HepG2 (cell line): ENCODE results near the gene CD48. TPM values are rescaled to one million over a fixed set of nuclear protein-coding genes. Genes with fewer than 3 reads are reported as not detected.

Source experiments
- ATAC-seq: fragments of 200-7000 bp; cut with Tn5 transposase; 3 replicates; pipeline ENCODE4 v1.9.1; 2020; ENCODE audit warnings: mild to moderate bottlenecking, moderate library complexity
- BruUV-seq: library from RNA; stranded (reverse); fragments of 400-500 nt; replicated peaks from 2 replicates; lab custom pipeline; 2021; lab: Mats Ljungman, UMichigan
- CTCF ChIA-PET: fragments of 300-600 bp; formaldehyde crosslinking; extraction: SDS; loops from one replicate; lab custom pipeline; 2021; ENCODE audit warnings: low total read pairs, inconsistent platforms, low intra/inter-chr PET ratio; lab: Yijun Ruan, JAX
- POLR2A ChIA-PET: fragments of 350-600 bp; sonication (Branson Sonifier 250); formaldehyde crosslinking; loops from one replicate; lab custom pipeline; 2020; ENCODE audit warnings: antibody characterized with exemption, inconsistent platforms; lab: Yijun Ruan, JAX
- DNase-seq: peaks from one replicate; pipeline ENCODE4 v3.0.0-alpha.2; 2015; ENCODE audit warnings: low spot score
- FAIRE-seq: peaks from 3 replicates; lab custom pipeline; 2011; peaks lifted over from hg19 to GRCh38; lab: Jason Lieb, UNC
- H2AFZ ChIP-seq: one replicate; pipeline ENCODE4 v1.6.1; 2011; ENCODE audit warnings: low read length, inconsistent platforms
- H3K27ac ChIP-seq: fragments of 300-600 bp; 3 replicates; pipeline ENCODE4 v1.8.0; 2011; ENCODE audit warnings: mixed run types, mild to moderate bottlenecking, mixed read lengths, low read length, inconsistent platforms; ENCODE audit not compliant: insufficient read depth; ENCODE audit errors: extremely low read length
- H3K27me3 ChIP-seq, 2 experiments: fragments of 200-600 bp in 1 of 2; 2 replicates in 1 of 2; 3 replicates in 1 of 2; pipeline versions ENCODE4 v1.6.0 to v1.8.0; 2011; ENCODE audit warnings: low read length in 2 of 2, mild to moderate bottlenecking in 2 of 2, moderate library complexity in 2 of 2, inconsistent platforms in 1 of 2; ENCODE audit not compliant: insufficient read depth in 2 of 2, control insufficient read depth in 1 of 2
- H3K36me3 ChIP-seq, 2 experiments: fragments of 200-600 bp in 1 of 2; replicated peaks in 1 of 2; 2 replicates in 1 of 2; 3 replicates in 1 of 2; pipeline versions ENCODE4 v1.5.1 to v1.8.0; 2011; ENCODE audit warnings: low read length in 2 of 2, inconsistent platforms in 1 of 2; ENCODE audit not compliant: insufficient read depth in 2 of 2, control insufficient read depth in 1 of 2
- H3K4me1 ChIP-seq: 2 replicates; pipeline ENCODE4 v1.5.1; 2012; ENCODE audit warnings: low read length, inconsistent platforms; ENCODE audit not compliant: insufficient read depth
- H3K4me2 ChIP-seq: 2 replicates; pipeline ENCODE4 v1.6.0; 2011; ENCODE audit warnings: low read depth, low read length, inconsistent platforms
- H3K4me3 ChIP-seq, 3 experiments: fragments of 200-600 bp in 1 of 3; sonication (generic), shearing (Covaris generic) in 1 of 3; replicated peaks in 1 of 3; 2 replicates each; pipeline ENCODE4 v1.5.1; 2011 to 2016; ENCODE audit warnings: low read length in 3 of 3, inconsistent platforms in 2 of 3, low read depth in 2 of 3, mild to moderate bottlenecking in 2 of 3, control low read depth in 1 of 3, mixed read lengths in 1 of 3; ENCODE audit not compliant: insufficient read depth in 1 of 3
- H3K79me2 ChIP-seq: one replicate; pipeline ENCODE4 v1.6.1; 2011; ENCODE audit warnings: low read length, inconsistent platforms; ENCODE audit not compliant: insufficient read depth
- H3K9ac ChIP-seq: 2 replicates; pipeline ENCODE4 v1.6.0; 2011; ENCODE audit warnings: mild to moderate bottlenecking, low read depth, low read length, inconsistent platforms; ENCODE audit not compliant: insufficient read depth
- H3K9me3 ChIP-seq: 2 replicates; pipeline ENCODE4 v1.5.1; 2012; ENCODE audit warnings: mild to moderate bottlenecking, low read length
- H4K20me1 ChIP-seq: 2 replicates; pipeline ENCODE4 v1.6.0; 2011; ENCODE audit warnings: inconsistent platforms, mild to moderate bottlenecking, low read length, moderate library complexity; ENCODE audit not compliant: insufficient read depth
- SIX4 ChIP-seq: sonication (generic); formaldehyde crosslinking; IDR thresholded peaks from 2 replicates; pipeline ENCODE4 v1.4.0; 2020; ENCODE audit warnings: missing genetic modification reagents
- U2AF1 ChIP-seq: fragments of 200-400 bp; formaldehyde crosslinking; optimal IDR thresholded peaks from 2 replicates; pipeline ENCODE3; 2017; ENCODE audit warnings: mild to moderate bottlenecking, low read depth, low read length
- ZNF12 ChIP-seq: sonication (generic); formaldehyde crosslinking; IDR thresholded peaks from 2 replicates; pipeline ENCODE4 v1.5.0; 2020; ENCODE audit warnings: missing genetic modification reagents
- ZNF451 ChIP-seq: sonication (generic); formaldehyde crosslinking; IDR thresholded peaks from 2 replicates; pipeline ENCODE4 v1.5.0; 2020; ENCODE audit warnings: mild to moderate bottlenecking, missing genetic modification reagents
- ZNF597 ChIP-seq: sonication (generic); formaldehyde crosslinking; IDR thresholded peaks from 2 replicates; pipeline ENCODE4 v1.5.0; 2020; ENCODE audit warnings: missing genetic modification reagents
- WGBS: methylation state at CpG from one replicate; pipeline ENCODE4 v1.1.6; 2017; ENCODE audit warnings: low lambda C conversion rate; 5-methylcytosine and 5-hydroxymethylcytosine counted together
- in situ Hi-C: cut with HindIII; loops from 2 replicates; pipeline ENCODE4 v1.10.0; 2017; ENCODE audit warnings: low pct_unique_long_range_greater_than_20kb; ENCODE audit not compliant: extremely low pct_ligation_motif_present
- intact Hi-C: fragments of 100-400 bp; cut with micrococcal nuclease; formaldehyde crosslinking; loops from one replicate; pipeline ENCODE4 v1.10.0; 2022; ENCODE audit not compliant: unreplicated experiment
- polyA plus RNA-seq, 8 experiments: library from polyadenylated mRNA; depleted of rRNA in 3 of 8; stranded (reverse) in 7 of 8; unstranded in 1 of 8; fragments of >200 nt; fragmentation: Illumina TruSeq in 4 of 8; extraction: Trizol in 4 of 8; gene quantifications; 2 replicates each; pipeline versions ENCODE4 v1.2.1 to v1.2.3, GENCODE V29; 2011 to 2016; ENCODE audit warnings: low read depth in 4 of 8, missing spikeins in 1 of 8, mixed read lengths in 1 of 8; ENCODE audit not compliant: insufficient read depth in 1 of 8
- total RNA-seq, 5 experiments: library from RNA; depleted of rRNA; stranded (reverse); fragments of >200 nt; fragmentation: Illumina TruSeq; extraction: Trizol; gene quantifications; 2 replicates each; pipeline ENCODE4 v1.2.3, GENCODE V29; 2016; ENCODE audit warnings: low read depth in 1 of 5

Gene CD48
- total and polyA plus RNA-seq, 2 of the 13 experiments (the other 11 are each of a cell fraction or from before 2014, with no cell fraction given) = not detected

GRCh38 chr1:160633330-160633903, 78.2 kb downstream of the CD48 start (continued):
- TF ChIP-seq ZNF597 = no peak
- no peak for TF ChIP-seq ZNF451 (CRISPR knock-in tag)
- no peak for TF ChIP-seq U2AF1

- Histone ChIP-seq H3K36me3 (no peaks in the 10 kb centered on the region), H3K4me1 (no peaks in the 10 kb centered on the region), H3K9me3 (no peaks in the 10 kb centered on the region), H2AFZ (no peak overlapping the region), H3K79me2 (no peaks in the 10 kb centered on the region), H3K9ac (no peak overlapping the region), H4K20me1 (no peaks in the 10 kb centered on the region), H3K4me3 (no peak overlapping the region), H3K27ac (no peak overlapping the region), H3K27me3 (0 out of 5 replicates have a peak, but pooled peaks cover 0 to 1% of the 10 kb centered on the region in 2 experiments), H3K4me2 (no peak overlapping the region)
- peak; percentile 95 for TF ChIP-seq ZNF12
- TF ChIP-seq SIX4 (CRISPR knock-in tag) = no peak
- DNase-seq = no peak
- in situ Hi-C loops (no loop called here), intact Hi-C loops (no loop called here)
- 29% methylated on average over 6 of the region's 6 CpGs for WGBS
- POLR2A ChIA-PET = no interaction called here
- no peak for ATAC-seq
- FAIRE-seq = no peak
- CTCF ChIA-PET = no interaction called here
- no TSS peak for BruUV-seq
Measured at GRCh38 chr1:160631983-160632625, 79.5 kb downstream of the CD48 start.
